Tibial nerve (tissue), 3 donors: ENCODE results near the gene PVR.

ENCODE experiments used
- CTCF ChIP-seq, 5 experiments: fragments of 200-600 bp in 3 of 5; fragments of 450-650 bp in 2 of 5; sonication (generic) in 3 of 5; IDR thresholded peaks; one replicate each; pipeline ENCODE4 v1.5.1; 2016 to 2019; ENCODE audit warnings: antibody characterized with exemption in 5 of 5, mild to moderate bottlenecking in 3 of 5, moderate library complexity in 2 of 5
- POLR2A ChIP-seq, 2 donors: fragments of 450-650 bp; IDR thresholded peaks; one replicate each; pipeline ENCODE4 v1.6.1; 2017; ENCODE audit warnings: antibody characterized with exemption in 2 of 2, mild to moderate bottlenecking in 2 of 2, moderate library complexity in 2 of 2

- TF ChIP-seq CTCF (IDR thresholded peaks at IDR 0.05) (no peak), POLR2A (IDR thresholded peaks at IDR 0.05) (no peak)
Measured at GRCh38 chr19:44694184-44694579, 50.5 kb downstream of the PVR start.
